Lung (tissue), 12 donors: Measurements from ENCODE around the gene BSDC1. TPM values are rescaled to one million over a fixed set of nuclear protein-coding genes. Genes with fewer than 3 reads are reported as not detected.

Experiments used
- ATAC-seq: fragments of 200-7000 bp; cut with Tn5 transposase; one replicate; pipeline ENCODE4 v1.9.1; 2020; ENCODE audit warnings: moderate number of reproducible peaks; ENCODE audit not compliant: insufficient read depth, low FRiP score
- DNase-seq, 3 donors: peaks; one replicate each; pipeline ENCODE4 v3.0.0-alpha.2; 2013 to 2017
- H3K27ac ChIP-seq, 2 donors: one replicate each; pipeline ENCODE4 v1.5.1; 2013; ENCODE audit warnings: mild to moderate bottlenecking in 2 of 2, moderate library complexity in 2 of 2, control low read depth in 1 of 2, inconsistent platforms in 1 of 2, low read depth in 1 of 2, low read length in 1 of 2
- H3K27me3 ChIP-seq, 3 donors: one replicate each; pipeline ENCODE4 v1.5.1; 2013; ENCODE audit warnings: low read length in 2 of 3; ENCODE audit not compliant: control insufficient read depth in 3 of 3, insufficient read depth in 3 of 3
- H3K36me3 ChIP-seq, 4 donors: one replicate each; pipeline ENCODE4 v1.5.1; 2013; ENCODE audit warnings: low read length in 4 of 4, mild to moderate bottlenecking in 1 of 4, moderate library complexity in 1 of 4; ENCODE audit not compliant: control insufficient read depth in 4 of 4, insufficient read depth in 4 of 4
- H3K4me1 ChIP-seq, 5 donors: one replicate each; pipeline ENCODE4 v1.5.1; 2013; ENCODE audit warnings: low read length in 5 of 5, mild to moderate bottlenecking in 2 of 5, moderate library complexity in 1 of 5; ENCODE audit not compliant: control insufficient read depth in 5 of 5, insufficient read depth in 5 of 5
- H3K4me3 ChIP-seq: one replicate; pipeline ENCODE4 v1.5.1; 2013; ENCODE audit warnings: mild to moderate bottlenecking, control low read depth, moderate library complexity
- H3K9ac ChIP-seq, 2 donors: one replicate each; pipeline ENCODE4 v1.5.1; 2013; ENCODE audit warnings: low read length in 2 of 2, control low read depth in 1 of 2; ENCODE audit not compliant: insufficient read depth in 1 of 2
- H3K9me3 ChIP-seq, 4 donors: one replicate each; pipeline ENCODE4 v1.5.1; 2013; ENCODE audit warnings: low read length in 3 of 4, mild to moderate bottlenecking in 1 of 4, moderate library complexity in 1 of 4; ENCODE audit not compliant: control insufficient read depth in 4 of 4, insufficient read depth in 3 of 4
- CTCF ChIP-seq: IDR thresholded peaks from 2 replicates; pipeline ENCODE4 v1.5.1; 2012; ENCODE audit warnings: mild to moderate bottlenecking; ENCODE audit errors: control extremely low read depth, extremely low read depth
- WGBS, 2 donors: extraction: QIAGEN DNeasy Blood & Tissue Kit; methylation state at CpG; one replicate each; pipeline ENCODE4 v1.1.7; 2013; 5-methylcytosine and 5-hydroxymethylcytosine counted together
- polyA plus RNA-seq, 2 donors: library from polyadenylated mRNA; stranded (reverse); fragments of 200-250 nt; gene quantifications; one replicate each; pipeline ENCODE4 v1.2.1, GENCODE V29; 2013
- total RNA-seq, 2 donors: library from RNA; depleted of rRNA in 1 of 2; stranded (reverse); fragments of >200 nt in 1 of 2; gene quantifications; one replicate each; pipeline ENCODE4 v1.2.1, GENCODE V29; 2014 to 2021
- donor health status: control.
- donor health status: control.
- donor health status: Bipolar disorder and iron deficiency.
- donor health status: healthy.
- donor health status: DM: yes; HTN: yes; CAD: no.

The BSDC1 gene
- total and polyA plus RNA-seq, 4 donors: 32.8 to 80.5 (median 48.3) TPM

GRCh38 chr1:32411261-32411660 is 17.0 kb upstream of the BSDC1 start:
- no peak for TF ChIP-seq CTCF
- Histone ChIP-seq H3K9ac (no peak overlapping the region), H3K4me3 (no peak overlapping the region), H3K4me1 (peaks cover 0 to 2% (median 0%) of the 10 kb centered on the region in 5 donors), H3K27ac (no peak overlapping the region), H3K36me3 (no peaks in the 10 kb centered on the region), H3K27me3 (no peaks in the 10 kb centered on the region), H3K9me3 (peaks cover 0 to 4% (median under 1%) of the 10 kb centered on the region in 4 donors)
- DNase-seq (no peak), ATAC-seq (no peak)

GRCh38 chr1:32406629-32407111 is 12.4 kb upstream of the BSDC1 start:
- 89 to 92% methylated on average over 4 of the region's 4 CpGs for WGBS, 2 donors
- H3K27ac ChIP-seq: no peak overlapping the region
- DNase-seq: no peak

GRCh38 chr1:32405672-32406467 is 11.6 kb upstream of the BSDC1 start:
- H3K4me1 ChIP-seq: no peaks in the 10 kb centered on the region
- DNase-seq (no peak), ATAC-seq (no peak)
- no peaks in the 10 kb centered on the region for H3K36me3 ChIP-seq
- no peak overlapping the region for H3K4me3 ChIP-seq
- H3K27ac ChIP-seq: no peak overlapping the region
- no peak for TF ChIP-seq CTCF
- H3K9me3 ChIP-seq: no peaks in the 10 kb centered on the region
- no peak overlapping the region for H3K9ac ChIP-seq
- no peaks in the 10 kb centered on the region for H3K27me3 ChIP-seq
- 80 to 91% methylated on average over 4 of the region's 4 CpGs for whole genome bisulfite sequencing, 2 donors

More at GRCh38 chr1:32406629-32407111, 12.4 kb upstream of the BSDC1 start:
- no peak for ATAC-seq
- no peak for TF ChIP-seq CTCF
- no peak overlapping the region for H3K4me3 ChIP-seq
- no peaks in the 10 kb centered on the region for H3K4me1 ChIP-seq
- H3K36me3 ChIP-seq: no peaks in the 10 kb centered on the region
- H3K9me3 ChIP-seq: no peaks in the 10 kb centered on the region
- H3K9ac ChIP-seq: no peak overlapping the region
- no peaks in the 10 kb centered on the region for H3K27me3 ChIP-seq
